MM.1S (cell line): ENCODE measurements around the gene DNTT.
A peak's percentile ranks its signal among the peaks of the same experiment; 100 is the strongest.

Experiments
- DNase-seq: peaks from one replicate; pipeline ENCODE4 v3.0.0-alpha.2; 2015
- H2AFZ ChIP-seq: fragments of 300-600 bp; sonication (generic); 2 replicates; pipeline ENCODE4 v1.6.0; 2016; ENCODE audit warnings: antibody characterized with exemption, low read length
- H3F3A ChIP-seq: fragments of 300-600 bp; sonication (generic); 2 replicates; pipeline ENCODE4 v1.6.1; 2016; ENCODE audit warnings: mild to moderate bottlenecking, antibody characterized with exemption, low read length, moderate library complexity, mixed read lengths; ENCODE audit not compliant: insufficient read depth
- H3K27ac ChIP-seq: fragments of 300-600 bp; sonication (generic); 2 replicates; pipeline ENCODE4 v1.5.1; 2016; ENCODE audit warnings: mild to moderate bottlenecking, low read length
- H3K27me3 ChIP-seq: fragments of 300-600 bp; sonication (generic); replicated peaks from 2 replicates; pipeline ENCODE4 v1.6.0; 2016; ENCODE audit warnings: low read length; ENCODE audit not compliant: insufficient read depth
- H3K36me3 ChIP-seq: fragments of 300-600 bp; sonication (generic); replicated peaks from 2 replicates; pipeline ENCODE4 v1.6.1; 2016; ENCODE audit warnings: mild to moderate bottlenecking, low read length, mixed read lengths; ENCODE audit not compliant: insufficient read depth
- H3K4me1 ChIP-seq: fragments of 300-600 bp; sonication (generic); 2 replicates; pipeline ENCODE4 v1.6.1; 2016; ENCODE audit warnings: low read length, mixed read lengths
- H3K4me2 ChIP-seq: fragments of 300-600 bp; sonication (generic); 2 replicates; pipeline ENCODE4 v1.6.0; 2016; ENCODE audit warnings: low read depth, low read length
- H3K4me3 ChIP-seq: fragments of 300-600 bp; sonication (generic); 2 replicates; pipeline ENCODE4 v1.5.1; 2016; ENCODE audit warnings: low read length, mixed read lengths
- H3K79me2 ChIP-seq: fragments of 300-600 bp; sonication (generic); 2 replicates; pipeline ENCODE4 v1.6.1; 2016; ENCODE audit warnings: mixed run types, low read length, mixed read lengths
- H3K9ac ChIP-seq: fragments of 300-600 bp; sonication (generic); 2 replicates; pipeline ENCODE4 v1.6.1; 2016; ENCODE audit warnings: low read length, mixed read lengths
- H3K9me2 ChIP-seq: fragments of 300-600 bp; sonication (generic); replicated peaks from 2 replicates; pipeline ENCODE4 v1.6.1; 2016; ENCODE audit warnings: mild to moderate bottlenecking, low read length, mixed read lengths; ENCODE audit not compliant: insufficient read depth
- H3K9me3 ChIP-seq: fragments of 300-600 bp; sonication (generic); replicated peaks from 2 replicates; pipeline ENCODE4 v1.6.1; 2016; ENCODE audit warnings: mild to moderate bottlenecking, low read length, mixed read lengths; ENCODE audit not compliant: insufficient read depth
- H4K20me1 ChIP-seq: fragments of 300-600 bp; sonication (generic); 2 replicates; pipeline ENCODE4 v1.6.1; 2016; ENCODE audit warnings: mild to moderate bottlenecking, low read length, moderate library complexity, mixed read lengths; ENCODE audit not compliant: insufficient read depth
- EZH2 ChIP-seq: fragments of 300-600 bp; sonication (generic); optimal IDR thresholded peaks from 2 replicates; pipeline ENCODE3; 2017; ENCODE audit warnings: low read depth, mild to moderate bottlenecking, antibody characterized with exemption, low read length, mixed read lengths
- EZH2phosphoT487 ChIP-seq: fragments of 300-600 bp; sonication (generic); IDR thresholded peaks from 2 replicates; pipeline ENCODE4 v1.6.1; 2018; ENCODE audit warnings: antibody characterized with exemption, low read length
- TF ChIP-seq, protein P1 (sequence below): fragments of 300-600 bp; sonication (generic); IDR thresholded peaks from 2 replicates; pipeline ENCODE4 v1.5.1; 2016; ENCODE audit warnings: antibody characterized with exemption, low read length, mixed read lengths

The DNTT gene

DNA sequence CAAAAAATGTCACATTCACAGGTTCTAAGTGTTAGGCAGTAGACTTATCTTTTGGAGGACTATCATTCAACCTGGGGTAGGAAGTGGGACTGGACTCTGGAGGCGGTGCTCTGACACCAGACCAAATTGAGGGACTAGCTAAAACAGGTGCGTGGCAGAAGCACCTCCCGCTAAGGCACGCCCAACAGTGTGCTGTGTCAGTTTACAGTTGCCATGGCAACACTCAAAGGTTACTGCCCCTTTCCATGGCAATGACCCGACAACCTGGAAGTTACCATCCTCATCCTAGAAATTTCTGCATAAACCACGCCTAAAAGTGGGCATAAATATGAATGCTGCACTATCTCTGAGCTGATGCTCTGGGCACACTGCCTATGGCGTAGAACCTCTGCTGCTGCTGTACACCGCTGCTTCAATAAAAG is 18.9 kb upstream of the DNTT start:
- Histone ChIP-seq H3K27me3 (no peaks in the 10 kb centered on the region), H3K4me3 (no peak overlapping the region), H4K20me1 (no peaks in the 10 kb centered on the region), H3K36me3 (no peaks in the 10 kb centered on the region), H3K4me2 (no peak overlapping the region), H2AFZ (no peak overlapping the region), H3K27ac (no peak overlapping the region), H3K9ac (no peak overlapping the region), H3K9me2 (no peaks in the 10 kb centered on the region), H3F3A (peaks cover 28% of the 10 kb centered on the region), H3K79me2 (no peaks in the 10 kb centered on the region), H3K4me1 (peaks cover 29% of the 10 kb centered on the region), H3K9me3 (no peaks in the 10 kb centered on the region)
- no peak for TF ChIP-seq EZH2
- no peak for TF ChIP-seq EZH2phosphoT487
- TF ChIP-seq, protein P1, sequence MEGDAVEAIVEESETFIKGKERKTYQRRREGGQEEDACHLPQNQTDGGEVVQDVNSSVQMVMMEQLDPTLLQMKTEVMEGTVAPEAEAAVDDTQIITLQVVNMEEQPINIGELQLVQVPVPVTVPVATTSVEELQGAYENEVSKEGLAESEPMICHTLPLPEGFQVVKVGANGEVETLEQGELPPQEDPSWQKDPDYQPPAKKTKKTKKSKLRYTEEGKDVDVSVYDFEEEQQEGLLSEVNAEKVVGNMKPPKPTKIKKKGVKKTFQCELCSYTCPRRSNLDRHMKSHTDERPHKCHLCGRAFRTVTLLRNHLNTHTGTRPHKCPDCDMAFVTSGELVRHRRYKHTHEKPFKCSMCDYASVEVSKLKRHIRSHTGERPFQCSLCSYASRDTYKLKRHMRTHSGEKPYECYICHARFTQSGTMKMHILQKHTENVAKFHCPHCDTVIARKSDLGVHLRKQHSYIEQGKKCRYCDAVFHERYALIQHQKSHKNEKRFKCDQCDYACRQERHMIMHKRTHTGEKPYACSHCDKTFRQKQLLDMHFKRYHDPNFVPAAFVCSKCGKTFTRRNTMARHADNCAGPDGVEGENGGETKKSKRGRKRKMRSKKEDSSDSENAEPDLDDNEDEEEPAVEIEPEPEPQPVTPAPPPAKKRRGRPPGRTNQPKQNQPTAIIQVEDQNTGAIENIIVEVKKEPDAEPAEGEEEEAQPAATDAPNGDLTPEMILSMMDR: no peak
- no peak for DNase-seq

DNA sequence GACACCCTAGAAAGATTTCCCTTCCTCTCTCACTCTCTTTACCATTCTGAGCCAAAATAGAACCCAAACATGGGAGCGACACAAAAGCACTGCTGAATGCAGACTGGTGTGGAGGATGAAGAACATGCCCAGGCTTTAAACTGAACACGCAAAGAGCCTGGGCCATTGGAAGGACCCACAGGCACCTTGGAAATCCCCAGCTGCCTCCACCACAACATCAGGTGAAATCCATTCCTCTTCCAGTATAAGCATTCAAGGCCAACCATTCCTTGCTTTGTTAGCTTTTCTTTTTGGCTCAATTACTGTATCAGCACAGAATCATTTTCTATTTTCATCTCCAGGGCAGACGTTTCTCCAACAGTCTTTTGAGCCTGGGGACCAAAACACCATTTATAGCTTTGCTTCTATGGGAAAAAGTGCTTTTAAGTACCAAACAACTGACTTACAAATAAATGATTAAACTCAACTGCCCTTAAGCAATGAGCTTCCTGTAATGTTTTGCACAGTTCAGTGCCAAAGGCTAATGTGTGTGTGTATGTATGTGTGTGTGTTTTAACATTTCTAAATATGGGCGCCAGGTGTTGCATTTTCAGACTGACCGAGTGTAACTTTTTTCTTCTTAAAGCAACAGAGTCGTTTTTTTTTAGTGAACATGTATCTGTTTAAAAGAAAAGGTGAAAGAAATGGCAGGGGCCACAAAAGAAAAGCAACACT is 16.7 kb upstream of the DNTT start:
- peak overlapping the region; percentile 65 for H2AFZ ChIP-seq
- peak; percentile 92 for DNase-seq

DNA sequence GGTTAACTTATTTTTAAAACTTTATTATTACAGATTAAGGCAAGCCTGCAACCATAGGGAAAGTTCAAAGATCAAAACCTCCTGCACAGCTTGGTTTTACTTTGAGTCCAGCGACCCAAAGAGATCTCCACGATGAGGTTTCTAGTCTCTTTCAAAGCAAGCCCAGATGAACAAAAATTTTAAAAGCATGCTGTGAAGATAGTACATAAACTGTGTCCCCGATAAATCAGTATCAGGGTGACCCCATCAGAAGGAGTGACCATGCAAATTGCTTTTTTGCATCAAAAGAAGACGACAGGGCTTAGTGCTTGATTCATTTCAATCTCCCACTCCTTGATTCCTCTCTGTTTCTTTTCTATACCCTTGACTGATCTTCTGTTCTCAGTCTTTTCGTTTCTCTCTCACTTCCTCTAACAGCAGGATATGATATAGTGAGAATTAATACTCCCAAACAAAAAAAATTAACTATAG is 16.0 kb upstream of the DNTT start:
- H3K9me3 ChIP-seq: no peaks in the 10 kb centered on the region
- H2AFZ ChIP-seq: peak overlapping the region; percentile 65
- peak overlapping the region; percentile 85 for H3K27ac ChIP-seq
- H3K9ac ChIP-seq: peak overlapping the region; percentile 61
- no peaks in the 10 kb centered on the region for H3K79me2 ChIP-seq
- no peaks in the 10 kb centered on the region for H3K36me3 ChIP-seq
- peak; percentile 46 for DNase-seq
- H3K4me1 ChIP-seq: peaks cover 44% of the 10 kb centered on the region
- peaks cover 28% of the 10 kb centered on the region for H3F3A ChIP-seq
- H4K20me1 ChIP-seq: no peaks in the 10 kb centered on the region
- no peaks in the 10 kb centered on the region for H3K9me2 ChIP-seq
- peak overlapping the region; percentile 62 for H3K4me3 ChIP-seq
- TF ChIP-seq EZH2 (no peak), EZH2phosphoT487 (no peak)
- TF ChIP-seq, protein P1: no peak
- peak overlapping the region; percentile 77 for H3K4me2 ChIP-seq
- no peaks in the 10 kb centered on the region for H3K27me3 ChIP-seq

More for the DNA sequence above, 16.7 kb upstream of the DNTT start:
- no peaks in the 10 kb centered on the region for H3K9me3 ChIP-seq
- no peaks in the 10 kb centered on the region for H3K9me2 ChIP-seq
- peaks cover 41% of the 10 kb centered on the region for H3K4me1 ChIP-seq
- H3K36me3 ChIP-seq: no peaks in the 10 kb centered on the region
- no peaks in the 10 kb centered on the region for H3K27me3 ChIP-seq
- peak overlapping the region; percentile 61 for H3K9ac ChIP-seq
- H3F3A ChIP-seq: peaks cover 28% of the 10 kb centered on the region
- TF ChIP-seq EZH2 (no peak), EZH2phosphoT487 (no peak)
- TF ChIP-seq, protein P1: no peak
- no peaks in the 10 kb centered on the region for H4K20me1 ChIP-seq
- H3K4me3 ChIP-seq: peak overlapping the region; percentile 62
- H3K79me2 ChIP-seq: no peaks in the 10 kb centered on the region
- peak overlapping the region; percentile 77 for H3K4me2 ChIP-seq
- peak overlapping the region; percentile 85 for H3K27ac ChIP-seq
